ENCODE measurements around the gene NCAPG.

The NCAPG gene

GRCh38 chr4:17805580-17806155 lies 5.1 kb upstream of the NCAPG start:
- no peak for DNase-seq (ENCODE audit: extremely low spot score)
- TF ChIP-seq ARNT (IDR thresholded peaks at IDR 0.05) (no peak), FOXA1 (IDR thresholded peaks at IDR 0.05) (no peak), HDGF (IDR thresholded peaks at IDR 0.05; ENCODE audit: borderline replicate concordance) (no peak), FOXK2 (IDR thresholded peaks at IDR 0.05) (no peak), NFRKB (IDR thresholded peaks at IDR 0.05) (no peak), ELF4 (IDR thresholded peaks at IDR 0.05) (no peak), SUZ12 (IDR thresholded peaks at IDR 0.05) (no peak), L3MBTL2 (conservative IDR thresholded peaks at IDR 0.05) (no peak), CTBP1 (IDR thresholded peaks at IDR 0.05; ENCODE audit: borderline replicate concordance) (no peak), FOXM1 (IDR thresholded peaks at IDR 0.05; ENCODE audit: borderline replicate concordance) (no peak), TARDBP (IDR thresholded peaks at IDR 0.05) (no peak), BHLHE40 (IDR thresholded peaks at IDR 0.05; ENCODE audit: borderline replicate concordance) (no peak), LEF1 (IDR thresholded peaks at IDR 0.05; ENCODE audit: borderline replicate concordance) (no peak), SP1 (IDR thresholded peaks at IDR 0.05) (no peak), ZNF384 (IDR thresholded peaks at IDR 0.05) (no peak), PKNOX1 (IDR thresholded peaks at IDR 0.05) (no peak)
- POLR2A ChIA-PET = no interaction called here
- CTCF ChIA-PET = interaction anchor here (0.7 kb wide), 1 partner anchor 9 kb away, joined by 3 read pairs; no protein-coding TSS in a partner anchor

- TF ChIP-seq BHLHE40 (IDR thresholded peaks at IDR 0.05; ENCODE audit: borderline replicate concordance) (no peak), HDGF (IDR thresholded peaks at IDR 0.05; ENCODE audit: borderline replicate concordance) (no peak), FOXA1 (IDR thresholded peaks at IDR 0.05) (no peak), SUZ12 (IDR thresholded peaks at IDR 0.05) (no peak), CTBP1 (IDR thresholded peaks at IDR 0.05; ENCODE audit: borderline replicate concordance) (no peak), ARNT (IDR thresholded peaks at IDR 0.05) (no peak), FOXM1 (IDR thresholded peaks at IDR 0.05; ENCODE audit: borderline replicate concordance) (no peak), TARDBP (IDR thresholded peaks at IDR 0.05) (no peak), PKNOX1 (IDR thresholded peaks at IDR 0.05) (no peak), FOXK2 (IDR thresholded peaks at IDR 0.05) (no peak), ZNF384 (IDR thresholded peaks at IDR 0.05) (no peak), SP1 (IDR thresholded peaks at IDR 0.05) (no peak), LEF1 (IDR thresholded peaks at IDR 0.05; ENCODE audit: borderline replicate concordance) (no peak)
- CTCF ChIA-PET = interaction anchor here (0.6 kb wide), 1 partner anchor 736 kb away, joined by 3 read pairs; no protein-coding TSS in a partner anchor
- no peak for DNase-seq (ENCODE audit: extremely low spot score)
- POLR2A ChIA-PET = no interaction called here
Measured at GRCh38 chr4:17807446-17807845, 3.3 kb upstream of the NCAPG start.

GRCh38 chr4:17809667-17810066 lies 1.1 kb upstream of the NCAPG start:
- CTCF ChIA-PET = no interaction called here
- TF ChIP-seq FOXA1 (IDR thresholded peaks at IDR 0.05) (no peak), NFRKB (IDR thresholded peaks at IDR 0.05) (no peak), TARDBP (IDR thresholded peaks at IDR 0.05) (no peak), SP1 (IDR thresholded peaks at IDR 0.05) (no peak), ZNF384 (IDR thresholded peaks at IDR 0.05) (no peak), ELF4 (IDR thresholded peaks at IDR 0.05) (no peak), L3MBTL2 (conservative IDR thresholded peaks at IDR 0.05) (no peak), HDGF (IDR thresholded peaks at IDR 0.05; ENCODE audit: borderline replicate concordance) (no peak)
- DNase-seq (ENCODE audit: extremely low spot score) = no peak
- POLR2A ChIA-PET = interaction anchor here (0.7 to 1.8 kb wide), 6 partner anchors 15 to 297 kb away, joined by 3 to 8 read pairs (median 4); partner anchors contain the start of gene MED28

- ChIA-PET POLR2A (interaction anchor here (1.0 to 1.8 kb wide), 7 partner anchors 12 to 476 kb away, joined by 3 to 8 read pairs (median 5); partner anchors contain the start of gene MED28), CTCF (no interaction called here)
- TF ChIP-seq CTBP1 (IDR thresholded peaks at IDR 0.05; ENCODE audit: borderline replicate concordance) = no peak
- TF ChIP-seq SUZ12 (IDR thresholded peaks at IDR 0.05) = no peak
- TF ChIP-seq ELF4 (IDR thresholded peaks at IDR 0.05) = no peak
- no peak for TF ChIP-seq FOXA1 (IDR thresholded peaks at IDR 0.05)
- no peak for TF ChIP-seq TARDBP (IDR thresholded peaks at IDR 0.05)
- TF ChIP-seq ZNF384 (IDR thresholded peaks at IDR 0.05) = no peak
- no peak for TF ChIP-seq FOXM1 (IDR thresholded peaks at IDR 0.05; ENCODE audit: borderline replicate concordance)
- no peak for TF ChIP-seq NFRKB (IDR thresholded peaks at IDR 0.05)
- TF ChIP-seq HDGF (IDR thresholded peaks at IDR 0.05; ENCODE audit: borderline replicate concordance) = no peak
- no peak for TF ChIP-seq ARNT (IDR thresholded peaks at IDR 0.05)
- TF ChIP-seq BHLHE40 (IDR thresholded peaks at IDR 0.05; ENCODE audit: borderline replicate concordance) = no peak
- TF ChIP-seq SP1 (IDR thresholded peaks at IDR 0.05) = no peak
- no peak for TF ChIP-seq LEF1 (IDR thresholded peaks at IDR 0.05; ENCODE audit: borderline replicate concordance)
- no peak for TF ChIP-seq L3MBTL2 (conservative IDR thresholded peaks at IDR 0.05)
- no peak for DNase-seq (ENCODE audit: extremely low spot score)
Measured at GRCh38 chr4:17811078-17811603, 362 bp downstream of the NCAPG start.

- no peak for TF ChIP-seq FOXK2 (IDR thresholded peaks at IDR 0.05)
- POLR2A ChIA-PET = no interaction called here
- no peak for DNase-seq (ENCODE audit: extremely low spot score)
- CTCF ChIA-PET = no interaction called here
Measured at GRCh38 chr4:17812125-17812524, 1.3 kb downstream of the NCAPG start.

GRCh38 chr4:17812801-17813200 lies 2.0 kb downstream of the NCAPG start:
- ChIA-PET POLR2A (no interaction called here), CTCF (no interaction called here)
- TF ChIP-seq L3MBTL2 (conservative IDR thresholded peaks at IDR 0.05) (no peak), SUZ12 (IDR thresholded peaks at IDR 0.05) (no peak), FOXA1 (IDR thresholded peaks at IDR 0.05) (no peak), CTBP1 (IDR thresholded peaks at IDR 0.05; ENCODE audit: borderline replicate concordance) (no peak), FOXM1 (IDR thresholded peaks at IDR 0.05; ENCODE audit: borderline replicate concordance) (no peak), PKNOX1 (IDR thresholded peaks at IDR 0.05) (no peak), NFRKB (IDR thresholded peaks at IDR 0.05) (no peak), ELF4 (IDR thresholded peaks at IDR 0.05) (no peak), ARNT (IDR thresholded peaks at IDR 0.05) (no peak), TARDBP (IDR thresholded peaks at IDR 0.05) (no peak), BHLHE40 (IDR thresholded peaks at IDR 0.05; ENCODE audit: borderline replicate concordance) (no peak), SP1 (IDR thresholded peaks at IDR 0.05) (no peak)
- DNase-seq (ENCODE audit: extremely low spot score) = no peak

Measured in HEK293T (cell line).